Astrocyte of the spinal cord (primary cell): Measurements from ENCODE around the gene TMPRSS11D.

ENCODE experiments used
- DNase-seq: peaks from one replicate; pipeline ENCODE4 v3.0.0; 2011; ENCODE audit warnings: low read depth, low spot score
- H3K4me3 ChIP-seq: 2 replicates; pipeline ENCODE4 v1.5.1; 2011; ENCODE audit warnings: low read depth, mild to moderate bottlenecking, low read length, moderate library complexity
- CTCF ChIP-seq: IDR thresholded peaks from 2 replicates; pipeline ENCODE4 v1.5.1; 2012; ENCODE audit warnings: low read depth, mild to moderate bottlenecking, low read length, inconsistent platforms
- in situ Hi-C: cut with HindIII; loops from 2 replicates; pipeline ENCODE4 v1.10.0; 2017; ENCODE audit warnings: low sequenced_read_pairs

The TMPRSS11D gene

GRCh38 chr4:67883902-67884301 is at the start of gene TMPRSS11D:
Gene TMPRSS11D, minus strand, starts transcription at chr4:67884002. Its CDS starts 69 bp downstream, at chr4:67883933.
- in situ Hi-C loops: no loop called here
- no peak for DNase-seq
- TF ChIP-seq CTCF: no peak
- H3K4me3 ChIP-seq: no peak within 1 kb of the TSS

- in situ Hi-C loops: no loop called here
- no peak for DNase-seq
Observed at GRCh38 chr4:67933038-67933437, 49.2 kb upstream of the TMPRSS11D start.

GRCh38 chr4:67931256-67931655 is 47.5 kb upstream of the TMPRSS11D start:
- no peak for DNase-seq
- no peak overlapping the region for H3K4me3 ChIP-seq
- no peak for TF ChIP-seq CTCF
- in situ Hi-C loops: no loop called here

More at GRCh38 chr4:67933038-67933437, 49.2 kb upstream of the TMPRSS11D start:
- no peak overlapping the region for H3K4me3 ChIP-seq
- TF ChIP-seq CTCF: no peak

- in situ Hi-C loops: no loop called here
- peak; percentile 51 for DNase-seq
- H3K4me3 ChIP-seq: no peak overlapping the region
- TF ChIP-seq CTCF: no peak
Observed at GRCh38 chr4:67929426-67929825, 45.6 kb upstream of the TMPRSS11D start.

GRCh38 chr4:67928546-67928945 is 44.7 kb upstream of the TMPRSS11D start:
- no peak overlapping the region for H3K4me3 ChIP-seq
- DNase-seq: no peak
- in situ Hi-C loops: no loop called here
- no peak for TF ChIP-seq CTCF

GRCh38 chr4:67927251-67927650 is 43.4 kb upstream of the TMPRSS11D start:
- in situ Hi-C loops: no loop called here
- H3K4me3 ChIP-seq: no peak overlapping the region
- TF ChIP-seq CTCF: no peak
- no peak for DNase-seq

GRCh38 chr4:67926485-67926884 is 42.7 kb upstream of the TMPRSS11D start:
- no peak for DNase-seq
- no peak for TF ChIP-seq CTCF
- in situ Hi-C loops: no loop called here

More at GRCh38 chr4:67926485-67926884, 42.7 kb upstream of the TMPRSS11D start:
- H3K4me3 ChIP-seq: no peak overlapping the region
